NAMALWA (cell line): ENCODE data around the gene TBX1.

Experiments
- DNase-seq: peaks from one replicate; pipeline ENCODE4 v3.0.0-alpha.2; 2015; ENCODE audit warnings: low spot score

Gene TBX1

DNA sequence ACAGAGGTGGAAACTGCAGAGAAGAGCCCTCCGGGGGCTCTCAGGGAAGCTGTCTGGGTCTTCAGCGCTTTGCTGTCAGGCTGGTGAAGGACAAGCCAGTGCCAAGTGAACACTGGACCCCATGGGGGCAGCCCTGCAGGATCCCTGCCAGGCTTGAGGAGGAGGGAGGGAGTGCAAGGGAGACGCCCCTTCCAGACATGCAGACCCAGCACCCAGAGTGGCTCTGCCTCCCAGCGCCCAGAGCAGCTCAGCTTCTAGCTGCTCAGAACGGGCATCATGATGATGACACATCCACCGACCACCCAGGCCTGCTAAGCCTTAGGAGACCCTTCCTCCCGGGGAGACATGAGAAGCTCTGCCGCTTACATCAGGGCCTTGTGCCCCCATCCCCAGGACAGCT, 39.7 kb downstream of the TBX1 start:
- no peak for DNase-seq

DNA sequence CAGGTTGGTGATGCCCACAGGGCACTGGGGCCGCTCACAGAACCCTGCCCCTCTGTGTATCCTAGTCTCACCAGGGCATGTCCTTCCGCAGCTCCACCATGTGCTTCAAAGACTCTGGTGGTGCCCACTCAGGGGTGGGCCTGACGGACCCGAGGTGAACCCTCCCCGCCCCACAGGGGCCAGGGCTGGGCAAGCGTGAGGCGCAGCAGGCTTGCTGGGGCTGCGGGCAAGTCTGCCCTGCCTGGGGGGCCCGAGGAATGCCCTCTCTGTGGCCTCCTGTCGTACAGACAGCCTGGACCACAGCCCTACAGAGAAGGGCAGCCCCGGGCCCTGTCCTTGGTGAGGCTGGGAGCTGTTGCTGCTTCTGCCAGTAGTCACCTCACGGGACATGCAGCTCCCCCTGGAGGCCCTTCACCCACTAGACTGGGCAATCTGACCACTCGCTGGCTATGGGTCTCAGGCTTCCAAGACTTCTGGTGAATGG, 40.2 kb downstream of the TBX1 start:
- DNase-seq, result no peak

DNA sequence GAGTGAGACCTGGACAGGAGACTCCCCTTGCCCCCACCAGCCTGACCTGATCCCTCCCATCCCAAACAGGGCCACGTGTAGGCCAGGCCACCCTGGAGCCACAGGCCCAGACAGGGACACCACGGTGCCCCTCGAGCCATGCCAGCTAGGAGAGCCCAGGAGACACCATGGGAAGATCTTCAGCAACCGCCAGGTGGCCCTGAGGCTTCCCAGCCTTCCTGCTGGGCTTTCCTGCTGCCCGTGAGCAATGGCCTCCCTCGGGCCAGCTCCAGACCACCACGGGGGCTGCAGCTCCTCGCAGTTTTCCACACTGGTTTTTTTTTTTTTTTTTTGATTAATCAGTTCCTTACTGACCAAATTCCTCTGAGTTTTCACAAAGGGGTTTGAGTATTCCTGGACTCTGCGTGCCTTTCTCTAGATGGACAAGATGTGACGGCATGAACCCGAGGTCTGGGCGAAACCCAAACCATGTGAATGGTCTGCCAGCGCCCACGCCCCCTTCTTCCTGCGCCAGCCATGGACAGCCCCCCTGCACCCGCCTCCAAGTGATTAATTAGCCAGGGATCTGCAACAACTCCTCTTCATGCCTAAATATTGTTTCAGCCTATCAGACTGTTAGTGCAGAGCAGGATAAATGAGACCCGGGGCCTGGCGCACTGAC, 40.9 kb downstream of the TBX1 start:
- DNase-seq, result no peak

DNA sequence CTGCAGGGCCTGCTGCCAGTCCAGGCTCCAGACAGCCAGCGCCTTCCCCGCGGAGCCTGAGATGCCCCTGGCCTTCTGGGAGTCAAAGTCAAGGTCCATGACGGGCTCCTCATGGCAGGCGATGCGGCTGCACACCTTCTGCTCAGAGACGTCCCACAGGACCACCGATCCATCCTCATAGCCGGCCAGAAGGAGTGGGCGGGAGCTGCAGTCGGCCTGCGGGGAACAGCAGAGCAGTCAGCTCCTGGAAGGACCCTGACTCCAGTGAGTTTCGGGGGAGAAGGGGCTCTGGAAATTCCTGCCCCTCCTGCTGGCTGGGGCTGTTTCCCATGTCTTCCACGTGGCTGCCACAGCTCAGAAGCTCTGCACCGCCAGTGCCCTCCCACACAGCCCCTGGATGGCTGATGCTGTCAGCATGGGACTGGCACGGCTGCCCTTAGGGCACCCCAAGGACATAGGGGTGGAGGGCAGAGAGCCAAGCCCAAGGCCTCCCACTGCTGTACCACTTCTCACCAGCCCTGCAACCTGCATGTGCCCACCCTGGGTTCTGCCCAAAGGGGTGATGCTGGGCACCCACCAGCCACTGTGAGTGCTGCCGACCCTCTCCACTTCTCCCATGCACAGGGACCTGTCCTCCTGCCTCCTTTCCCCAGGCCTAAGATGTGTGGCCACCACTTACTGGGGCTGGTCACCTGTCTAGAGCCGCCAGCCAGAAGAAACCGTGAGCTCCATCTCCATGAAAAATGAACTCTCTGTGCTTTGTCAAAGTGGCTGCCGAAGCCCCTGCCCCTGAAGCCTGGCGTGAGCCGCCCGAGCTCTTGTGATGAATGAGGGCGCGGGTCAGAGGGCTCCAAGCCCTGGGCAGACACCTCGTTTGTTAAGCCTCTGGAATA, 41.7 kb downstream of the TBX1 start:
- no peak for DNase-seq

DNA sequence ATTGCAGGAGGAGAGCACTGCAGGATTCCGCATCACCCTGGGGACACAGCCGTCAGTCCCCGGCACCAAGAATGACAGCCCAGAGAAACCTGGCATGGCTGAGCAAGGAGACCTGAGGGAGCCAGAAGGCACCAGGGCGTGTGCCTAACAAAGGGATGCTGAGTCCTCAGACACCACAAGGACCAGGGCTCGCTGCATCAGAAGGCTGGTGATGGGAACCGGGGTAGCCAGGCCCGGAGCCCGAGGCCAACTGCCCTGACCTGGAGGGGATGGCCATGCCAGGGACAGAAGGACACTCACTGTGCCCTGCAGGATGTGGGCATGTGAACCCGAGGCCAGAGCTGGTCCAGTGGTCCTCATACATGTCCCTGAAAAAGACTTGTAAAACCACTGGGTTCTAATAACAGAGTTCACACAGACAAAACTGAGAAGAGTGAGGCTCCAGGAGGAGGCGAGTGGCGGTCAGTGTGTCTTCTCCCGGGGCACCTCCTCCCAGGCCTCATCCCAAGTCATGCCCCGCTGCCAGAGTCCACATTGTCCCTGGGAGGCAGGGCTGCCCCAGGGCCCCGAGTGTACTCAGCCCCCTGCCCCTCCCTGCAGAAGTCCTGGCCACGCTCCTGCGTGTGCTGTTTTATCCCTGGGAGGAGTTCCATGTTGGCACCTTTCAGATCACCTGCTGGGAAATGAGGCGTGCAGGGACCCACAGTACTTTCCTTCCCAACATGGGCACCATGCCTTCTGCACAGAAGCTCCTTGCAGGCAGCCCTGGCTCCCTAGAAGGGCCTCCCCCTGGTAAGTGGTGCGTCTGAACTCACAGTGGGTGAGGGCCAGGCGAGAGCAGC, 42.5 kb downstream of the TBX1 start:
- no peak for DNase-seq

DNA sequence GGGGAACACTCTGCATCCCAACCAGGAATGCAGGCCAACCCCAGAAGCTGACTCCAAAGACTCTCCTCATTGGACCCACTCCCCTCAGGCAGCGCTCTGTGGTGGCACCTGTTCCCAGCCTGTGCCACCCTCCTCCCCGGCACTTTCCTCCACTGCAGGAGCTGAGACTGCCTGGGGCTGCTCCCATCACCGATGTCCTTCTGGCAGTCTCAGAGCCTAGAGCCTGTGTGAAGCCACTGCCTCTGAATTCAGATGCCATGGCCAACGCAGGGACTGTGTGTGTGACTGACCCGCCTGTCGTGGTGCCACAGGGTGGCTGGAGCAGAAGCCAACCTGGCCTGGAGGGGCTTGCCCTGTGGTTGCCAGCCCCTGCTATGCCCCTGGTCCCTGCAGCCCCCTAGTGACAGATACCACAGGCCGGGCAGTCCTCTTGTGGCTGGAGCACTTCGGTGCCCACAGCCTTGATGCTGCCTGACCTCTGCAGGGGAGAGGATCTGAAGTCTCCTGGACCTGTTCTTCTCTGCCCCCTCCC, 43.2 kb downstream of the TBX1 start:
- no peak for DNase-seq

DNA sequence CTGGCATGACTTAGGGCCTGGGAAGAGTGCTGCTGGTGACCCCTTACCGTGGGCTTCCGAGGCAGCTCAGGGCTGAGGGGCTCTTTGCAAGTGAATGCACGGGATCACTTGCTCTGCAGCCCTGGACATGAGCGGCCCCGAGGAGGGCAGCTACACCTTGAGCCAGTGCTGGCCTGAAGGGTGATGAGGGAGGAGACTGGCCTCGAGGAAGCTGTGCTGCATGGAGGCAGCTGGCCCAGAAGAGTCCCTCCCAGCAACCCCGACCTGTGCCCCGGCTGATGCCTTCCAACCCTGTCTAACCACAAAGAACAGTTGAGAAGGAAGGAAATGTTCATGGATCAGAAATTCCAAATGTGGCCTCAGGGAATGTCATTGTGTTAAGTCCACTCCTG, 45.2 kb downstream of the TBX1 start:
- DNase-seq, result no peak

DNA sequence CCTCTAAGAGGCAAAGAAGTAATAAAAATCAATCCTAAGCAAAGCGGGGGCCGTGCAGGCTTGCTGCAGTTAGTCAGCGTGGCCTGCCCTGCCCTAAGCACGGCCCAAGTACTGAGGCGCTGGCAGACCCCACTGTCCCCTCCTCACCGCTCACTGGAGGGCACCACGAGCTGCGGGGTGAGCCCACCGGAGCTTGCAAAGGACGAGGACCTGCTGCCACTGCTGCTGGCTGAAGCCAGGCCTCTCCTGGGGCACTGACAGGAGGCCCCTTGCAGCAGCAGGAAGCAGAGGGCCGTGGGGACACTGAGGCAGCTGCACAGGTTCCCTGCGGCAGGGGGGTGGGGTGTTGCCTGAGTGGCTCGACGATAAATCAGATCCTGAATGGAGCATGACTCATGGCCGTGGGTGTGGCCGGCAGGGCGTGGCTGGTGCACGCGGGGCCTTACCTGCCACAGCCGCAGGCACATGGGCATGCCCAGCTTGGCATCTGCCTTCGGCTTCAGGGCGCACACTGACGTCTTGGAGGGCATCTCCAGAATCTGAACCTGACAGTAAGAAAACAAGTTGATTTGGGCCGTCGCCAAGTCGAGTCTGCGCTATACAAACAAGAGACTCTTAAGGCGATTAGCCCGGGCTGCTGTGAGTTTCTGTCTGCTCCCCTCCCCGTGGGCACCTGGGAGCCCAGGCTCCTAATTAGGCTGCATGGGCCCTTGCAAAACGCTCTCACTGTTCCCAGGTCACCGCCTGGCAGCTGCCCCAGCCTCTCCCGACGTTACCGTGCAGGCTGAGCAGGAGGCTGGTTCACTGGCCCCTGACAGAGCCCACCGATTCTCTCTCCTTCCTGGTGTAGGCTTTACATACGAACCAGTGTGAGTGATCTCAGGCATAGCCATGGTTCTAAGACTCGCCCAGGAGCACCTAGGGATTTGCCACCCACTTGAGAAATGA, 45.9 kb downstream of the TBX1 start:
- DNase-seq, result no peak

DNA sequence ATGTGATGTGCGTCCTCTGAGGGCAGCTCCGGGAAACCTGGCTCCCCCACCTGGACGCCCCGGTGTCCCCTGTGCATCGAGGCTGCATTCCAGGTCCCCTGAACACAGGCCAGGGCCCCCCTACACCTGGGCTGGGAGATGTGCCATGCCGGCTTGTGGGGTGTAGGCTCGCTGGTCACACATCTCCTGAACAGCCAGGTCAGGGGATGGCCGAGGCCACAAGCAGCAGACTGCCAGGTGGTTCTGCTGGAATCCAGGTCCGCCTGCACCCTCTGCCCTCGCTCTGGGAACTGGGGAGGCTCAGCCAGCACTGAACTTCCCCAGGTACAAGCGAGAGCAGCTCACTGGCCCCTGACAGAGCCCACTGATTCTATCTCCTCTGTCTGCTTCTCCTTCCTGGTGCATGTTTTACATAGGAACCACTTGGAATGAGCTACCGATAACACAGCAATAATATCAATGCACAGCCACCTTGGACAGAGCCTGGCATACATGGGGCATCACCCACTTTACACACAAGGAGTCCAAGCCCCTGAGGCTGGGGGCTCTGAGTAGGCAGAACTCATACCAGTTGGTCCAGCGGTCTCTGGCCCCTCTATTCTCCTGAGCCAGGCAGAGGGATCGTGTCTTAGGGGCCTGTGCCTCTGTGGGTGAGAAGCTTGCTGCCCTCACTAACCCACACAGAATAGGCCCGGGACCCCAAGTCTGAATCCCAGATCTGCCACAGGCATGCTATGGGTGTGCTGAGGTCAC, 46.8 kb downstream of the TBX1 start:
- DNase-seq, result no peak

DNA sequence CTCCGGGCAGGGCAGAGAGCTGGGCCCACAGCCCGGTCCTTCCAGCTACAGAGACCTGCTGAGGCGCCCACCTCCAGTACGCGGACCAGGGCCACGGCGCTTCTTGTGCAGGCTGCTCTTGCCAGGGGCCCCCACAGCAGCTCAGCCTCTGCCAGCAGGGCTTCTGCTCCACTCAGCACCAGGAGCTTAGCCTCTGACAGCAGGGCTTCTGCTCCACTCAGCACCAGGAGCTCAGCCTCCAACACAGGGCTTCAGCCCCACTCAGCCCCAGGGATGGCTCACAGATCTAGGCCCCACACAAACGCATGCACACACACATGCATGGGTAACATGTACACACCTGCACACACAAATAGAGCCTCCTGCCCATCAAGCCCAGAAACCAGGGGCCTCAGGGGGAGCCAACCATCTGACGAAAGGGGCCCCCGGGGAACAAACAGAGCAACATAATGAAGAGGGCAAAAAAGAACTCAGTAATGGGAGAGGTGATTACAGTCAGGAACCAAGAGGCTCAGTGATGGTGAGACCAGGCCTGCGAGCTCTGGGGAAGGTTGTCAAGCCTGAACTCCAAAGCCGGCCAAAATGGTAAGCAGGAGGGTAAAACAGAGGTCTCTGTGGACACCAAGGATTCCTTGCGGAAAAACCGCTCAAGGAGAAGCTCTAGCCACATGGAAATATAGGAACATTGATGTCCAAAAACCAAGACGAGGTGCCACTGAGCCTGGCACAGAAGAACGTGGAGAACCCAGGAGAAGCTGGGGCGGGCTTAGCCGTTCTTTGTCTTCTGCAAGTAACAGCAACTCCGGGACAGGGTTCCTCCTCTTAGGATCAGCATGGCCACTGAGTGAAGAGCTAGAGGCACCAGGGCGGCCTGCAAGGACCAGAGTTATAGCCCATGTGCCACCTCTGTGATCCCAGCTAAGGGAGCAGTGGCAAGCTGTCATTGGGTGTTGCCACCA, 47.6 kb downstream of the TBX1 start:
- DNase-seq, result no peak

DNA sequence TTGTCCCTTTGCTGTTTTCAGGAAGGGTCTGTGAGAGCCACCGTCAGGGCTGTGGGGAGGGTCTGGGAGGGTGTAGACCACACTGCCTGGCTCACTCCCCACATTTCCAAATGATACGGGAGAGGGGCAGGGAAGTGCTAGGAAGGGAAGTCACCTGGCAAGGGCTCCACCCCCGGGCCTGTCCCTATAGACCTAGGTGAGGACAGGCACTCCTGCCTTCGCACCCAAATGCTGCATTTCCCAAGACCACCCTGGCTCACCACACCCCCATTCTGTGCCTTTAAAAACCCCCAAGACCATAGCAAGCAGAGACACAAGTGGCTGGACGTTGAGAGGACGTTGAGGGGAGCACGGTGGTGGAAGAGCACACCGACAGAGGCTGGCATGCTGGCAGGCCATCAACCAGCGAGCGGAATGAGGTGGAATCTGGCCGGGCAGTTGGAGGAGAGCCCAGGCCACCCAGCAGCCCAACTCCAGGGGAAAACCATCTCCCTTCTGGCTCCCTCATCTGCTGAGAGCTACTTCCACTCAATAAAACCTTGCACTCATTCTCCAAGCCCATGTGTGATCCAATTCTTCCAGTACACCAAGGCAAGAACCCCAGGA, 48.4 kb downstream of the TBX1 start:
- DNase-seq, result no peak

DNA sequence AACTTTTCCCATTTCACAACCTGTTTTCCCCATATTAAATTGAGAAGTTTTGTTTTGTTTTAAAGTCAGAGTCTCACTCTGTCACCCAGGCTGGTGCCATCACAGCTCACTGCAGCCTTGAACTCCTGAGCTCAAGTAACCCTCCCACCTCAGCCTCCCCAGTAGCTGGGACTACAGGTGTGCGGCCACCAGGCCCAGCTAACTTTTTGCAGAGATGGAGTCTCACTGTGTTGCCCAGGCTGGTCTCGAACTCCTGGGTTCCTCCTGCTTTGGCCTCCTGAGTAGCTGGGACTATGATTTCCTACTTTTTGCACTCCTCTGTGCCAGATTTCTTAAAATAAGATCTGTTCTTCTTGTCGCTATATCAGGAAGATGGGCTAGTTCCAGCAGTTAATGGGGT, 49.2 kb downstream of the TBX1 start:
- DNase-seq, result no peak

DNA sequence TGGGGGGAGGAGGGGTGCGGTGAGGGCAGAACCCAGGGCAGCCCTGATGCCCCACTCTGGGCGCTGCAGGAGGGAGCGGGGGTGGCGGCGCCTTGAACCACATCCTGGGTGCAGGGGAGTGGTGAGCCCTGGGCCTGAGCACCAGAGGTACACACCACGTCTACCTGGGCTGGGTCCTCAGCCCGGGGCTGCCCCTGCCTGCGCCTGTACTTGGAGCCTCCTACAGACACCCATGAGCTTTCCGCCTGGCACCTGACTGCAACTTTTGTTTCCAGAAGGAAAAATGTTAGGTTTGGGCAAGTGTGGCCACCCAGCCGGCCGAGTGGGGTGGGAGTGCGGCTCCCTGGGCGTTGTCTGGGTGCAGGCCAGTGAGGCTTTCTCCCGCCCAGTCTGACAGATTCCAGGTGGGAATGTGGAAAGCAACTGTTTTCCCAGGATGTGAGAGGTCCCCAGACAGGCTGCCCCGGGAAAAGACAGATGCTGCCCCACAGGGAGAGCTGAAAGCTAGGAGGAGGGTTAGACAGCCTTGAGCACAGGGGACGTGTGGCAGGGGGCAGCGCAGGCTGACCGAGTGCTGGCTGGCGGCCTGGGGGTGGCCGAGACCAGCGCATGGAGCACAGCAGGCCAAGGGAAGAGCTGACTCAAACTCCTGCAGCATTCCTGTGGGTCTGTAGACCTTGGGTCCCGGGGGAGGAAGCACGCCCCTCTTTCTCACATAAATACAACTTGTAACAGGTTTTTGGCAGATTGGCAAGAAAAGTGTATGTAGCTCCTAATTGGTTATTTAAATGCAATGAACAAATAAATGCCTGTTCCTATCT, 50.0 kb downstream of the TBX1 start:
- no peak for DNase-seq

DNA sequence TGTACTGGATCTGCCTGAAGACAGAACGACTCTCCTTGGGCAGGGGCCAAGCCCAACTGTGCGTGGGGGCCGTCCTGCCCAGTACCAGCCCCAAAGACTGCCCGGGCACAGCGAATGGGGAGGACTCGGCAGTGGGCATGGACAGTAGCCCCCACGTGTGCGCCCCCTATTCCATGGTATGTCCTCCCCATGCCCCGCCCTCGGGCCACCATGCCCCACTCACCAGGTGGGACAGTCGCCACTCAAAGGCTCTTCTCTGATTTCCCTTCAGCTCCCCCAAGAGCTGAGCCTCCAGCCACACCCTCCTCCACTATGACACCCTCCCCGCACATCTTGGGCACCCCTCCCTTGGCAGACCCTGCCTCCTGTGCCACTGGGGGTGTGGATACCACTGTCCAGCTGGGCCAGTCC, 50.6 kb downstream of the TBX1 start:
- DNase-seq, result no peak

DNA sequence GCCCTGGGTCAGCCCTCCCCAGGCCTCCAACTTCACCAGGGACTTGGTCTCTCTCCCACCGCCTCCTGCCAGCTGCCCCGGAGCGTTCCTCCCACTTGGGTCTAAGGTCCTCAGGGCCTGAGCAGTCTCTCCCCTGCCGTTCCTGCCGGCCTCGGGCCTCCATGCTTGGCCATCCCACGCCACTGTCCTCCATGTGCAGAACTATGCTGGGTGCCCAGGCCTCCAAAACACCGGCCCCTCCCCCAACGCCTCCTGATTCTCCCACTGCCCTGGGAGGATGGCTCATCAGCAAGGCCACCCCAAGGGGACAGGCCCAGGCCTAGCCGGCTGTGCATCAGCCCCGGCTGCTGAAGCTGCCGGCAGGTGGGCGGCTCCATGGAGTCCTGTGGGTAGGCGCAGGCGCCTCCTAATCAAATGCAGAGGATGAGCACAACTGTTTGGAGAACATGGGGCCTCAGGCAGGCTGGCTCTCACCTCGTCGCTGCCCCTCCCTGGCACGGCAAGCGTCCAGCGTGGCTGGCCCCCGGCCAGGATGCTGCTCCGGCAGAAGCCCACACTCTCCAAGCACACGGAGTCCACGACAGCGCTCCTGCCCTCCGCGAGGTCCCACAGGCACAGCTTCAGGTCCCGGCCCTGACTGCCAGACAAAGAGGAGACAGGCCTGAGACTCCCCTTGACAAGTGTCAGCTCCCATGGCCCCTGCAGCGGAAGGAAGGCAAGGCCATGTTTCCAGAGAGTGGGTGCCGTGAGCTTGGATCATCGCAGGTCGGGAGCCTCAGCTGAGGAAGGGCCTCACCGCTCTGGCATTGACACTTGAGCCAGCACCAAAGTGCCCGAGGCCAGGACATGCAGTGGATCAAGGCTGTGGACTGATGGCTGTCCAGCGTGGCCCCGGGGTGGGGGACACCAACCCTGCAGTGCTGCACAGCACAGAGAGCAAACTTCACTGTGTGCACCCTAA, 51.5 kb downstream of the TBX1 start:
- DNase-seq, result no peak

DNA sequence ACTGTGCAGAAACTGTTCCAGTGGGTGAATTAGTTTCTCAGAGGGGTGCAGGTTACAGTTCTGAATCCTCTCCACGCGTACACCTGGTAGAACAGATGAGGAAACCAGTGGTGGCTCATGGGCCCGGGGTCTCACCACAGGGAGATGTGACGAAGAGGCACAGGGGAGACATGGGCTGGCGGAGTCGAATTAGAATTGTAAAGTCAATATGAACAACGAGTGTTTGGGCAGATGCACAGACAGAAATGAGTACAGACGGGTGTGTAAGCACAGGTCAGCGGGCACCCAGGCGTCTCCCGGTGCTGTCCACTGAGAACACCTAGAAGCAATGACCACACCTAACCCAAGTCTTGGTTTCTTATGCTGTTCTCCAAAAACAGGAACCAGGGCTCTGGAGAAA, 52.3 kb downstream of the TBX1 start:
- DNase-seq, result no peak

DNA sequence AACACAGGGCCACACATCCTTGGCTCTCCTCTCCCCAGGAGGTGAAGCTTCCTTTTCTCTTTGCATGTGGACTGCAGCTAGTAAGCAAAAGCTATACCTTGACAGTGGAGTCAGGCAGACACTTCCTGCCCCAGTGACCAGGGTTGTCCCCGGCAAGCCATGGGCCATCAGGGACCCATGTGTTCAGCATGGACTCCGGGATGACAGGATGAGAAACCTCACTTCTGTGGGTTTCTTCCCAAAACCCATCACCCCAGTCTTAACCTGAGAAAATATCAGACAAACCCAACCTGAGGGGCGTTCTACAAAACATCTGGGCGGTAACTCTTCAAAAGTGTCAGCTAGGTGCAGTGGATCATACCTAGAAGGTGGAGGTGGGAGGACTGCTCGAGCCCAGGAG, 53.9 kb downstream of the TBX1 start:
- DNase-seq, result no peak
